GM18873 (cell line): ENCODE results near the gene DAZAP1.
"Not testable (repeated sequence)": the region's sequence is repeated elsewhere in the genome, so short reads cannot be mapped to it uniquely, and the experiment has no call there.

Source experiments
- ATAC-seq: cut with Tn5 transposase; IDR thresholded peaks from one replicate; pipeline ENCODE4 v1.9.1; 2021; ENCODE audit warnings: mild to moderate bottlenecking, moderate library complexity, moderate number of reproducible peaks; ENCODE audit not compliant: unreplicated experiment, low FRiP score

The DAZAP1 gene

GRCh38 chr19:1409204-1410005 lies 2.0 kb downstream of the DAZAP1 start:
- ATAC-seq: no peak

- ATAC-seq: no peak
Measured at GRCh38 chr19:1410136-1410786, 2.9 kb downstream of the DAZAP1 start.

- no peak for ATAC-seq
Measured at GRCh38 chr19:1410789-1411188, 3.4 kb downstream of the DAZAP1 start.

- ATAC-seq: no peak
Measured at GRCh38 chr19:1411255-1412191, 4.1 kb downstream of the DAZAP1 start.

GRCh38 chr19:1412323-1412923 lies 5.0 kb downstream of the DAZAP1 start:
- ATAC-seq: no peak

GRCh38 chr19:1412995-1413800 lies 5.8 kb downstream of the DAZAP1 start:
- ATAC-seq: no peak

- ATAC-seq: no peak
Measured at GRCh38 chr19:1416014-1416841, 8.8 kb downstream of the DAZAP1 start.

GRCh38 chr19:1417145-1417544 lies 9.8 kb downstream of the DAZAP1 start:
- no peak for ATAC-seq

- ATAC-seq: no peak
Measured at GRCh38 chr19:1417681-1418495, 10.5 kb downstream of the DAZAP1 start.

- no peak for ATAC-seq
Measured at GRCh38 chr19:1418496-1418775, 11.1 kb downstream of the DAZAP1 start.

GRCh38 chr19:1418951-1419738 lies 11.8 kb downstream of the DAZAP1 start:
- ATAC-seq: no peak

- ATAC-seq: not testable (repeated sequence)
Measured at GRCh38 chr19:1420085-1420484, 12.7 kb downstream of the DAZAP1 start.

GRCh38 chr19:1420590-1420989 lies 13.2 kb downstream of the DAZAP1 start:
- ATAC-seq: no peak

- no peak for ATAC-seq
Measured at GRCh38 chr19:1421218-1421957, 14.0 kb downstream of the DAZAP1 start.

GRCh38 chr19:1421958-1422305 lies 14.5 kb downstream of the DAZAP1 start:
- no peak for ATAC-seq

GRCh38 chr19:1422360-1422759 lies 15.0 kb downstream of the DAZAP1 start:
- ATAC-seq: no peak

GRCh38 chr19:1422943-1423342 lies 15.6 kb downstream of the DAZAP1 start:
- ATAC-seq: no peak
